NCI-H2196 treated with DMSO at 0.1 percent for 48 hours (cell line): ENCODE results near the gene GREB1.

Source experiments
- DNase-seq: peaks from one replicate; lab custom pipeline; 2025; ENCODE audit not compliant: unreplicated experiment; lab: John Stamatoyannopoulos, UW

The GREB1 gene

GRCh38 chr2:11509657-11510360 is 24.0 kb upstream of the GREB1 start:
- no peak for DNase-seq

DNA sequence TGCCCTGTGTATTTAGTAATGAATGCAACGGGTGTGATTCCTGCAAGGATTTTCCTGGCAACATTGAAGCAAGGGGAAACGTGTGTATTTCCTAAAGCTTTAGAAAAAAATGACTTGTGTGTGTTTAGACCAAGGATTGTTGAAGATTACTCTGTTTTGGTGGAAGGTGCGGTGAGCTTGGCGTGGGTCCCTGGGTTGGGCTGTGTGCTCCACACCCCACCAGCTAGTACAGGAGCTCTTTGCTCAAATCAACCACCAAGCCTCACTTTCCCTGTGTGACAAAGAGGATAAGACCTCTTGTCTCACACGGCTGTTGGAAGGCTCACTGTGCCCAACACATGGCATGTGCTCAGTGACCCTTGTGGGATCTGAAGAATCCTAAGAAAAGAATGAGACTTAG is 21.4 kb upstream of the GREB1 start:
- DNase-seq, result no peak

- no peak for DNase-seq
Measured at GRCh38 chr2:11513319-11513718, 20.5 kb upstream of the GREB1 start.

DNA sequence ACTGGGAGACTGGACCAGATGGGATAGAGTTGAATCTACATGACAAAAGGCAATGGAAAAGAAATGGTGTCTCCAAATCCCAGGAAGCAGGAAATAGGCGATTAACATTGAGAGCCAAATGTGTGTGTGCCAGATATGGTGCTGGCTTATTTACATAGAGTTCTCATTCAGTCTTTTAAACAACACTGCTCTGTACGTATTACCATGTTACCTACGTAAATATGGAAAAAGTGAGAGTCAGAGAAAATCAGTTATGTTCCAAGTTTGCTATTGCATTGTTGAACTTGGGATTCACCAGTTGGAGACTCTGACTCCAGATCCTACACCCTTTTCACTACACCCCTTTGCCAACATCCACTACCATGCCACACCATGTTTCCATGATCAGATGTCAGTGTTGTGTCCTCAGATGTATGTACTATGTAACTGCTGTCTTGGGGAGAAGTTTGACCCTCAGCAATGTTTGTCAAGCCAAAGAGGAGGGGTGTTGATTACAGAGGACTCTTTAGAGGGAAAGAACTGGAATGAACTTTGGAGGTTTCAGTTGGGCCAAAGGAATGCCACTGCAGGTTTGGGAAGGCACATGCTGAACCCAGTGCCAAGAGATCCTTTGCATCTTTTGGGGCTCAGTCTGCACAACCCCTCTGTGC is 19.6 kb upstream of the GREB1 start:
- no peak for DNase-seq

DNA sequence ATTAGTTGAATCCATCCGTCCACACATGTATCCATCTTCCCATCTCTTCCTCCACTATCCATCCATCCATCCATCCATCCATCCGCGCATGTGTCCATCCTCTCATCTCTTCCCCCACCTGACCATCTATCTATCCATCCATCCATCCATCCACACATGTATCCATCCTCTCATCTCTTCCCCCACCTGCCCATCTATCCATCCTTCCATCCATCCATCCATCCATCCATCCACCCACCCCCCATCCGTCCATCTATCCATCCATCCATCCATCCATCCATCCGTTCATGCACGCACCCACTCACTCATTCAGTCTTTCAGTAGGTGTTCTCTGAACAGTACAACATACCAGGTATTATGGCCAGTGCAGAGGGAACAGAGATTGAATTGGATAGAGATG is 18.9 kb upstream of the GREB1 start:
- no peak for DNase-seq

DNA sequence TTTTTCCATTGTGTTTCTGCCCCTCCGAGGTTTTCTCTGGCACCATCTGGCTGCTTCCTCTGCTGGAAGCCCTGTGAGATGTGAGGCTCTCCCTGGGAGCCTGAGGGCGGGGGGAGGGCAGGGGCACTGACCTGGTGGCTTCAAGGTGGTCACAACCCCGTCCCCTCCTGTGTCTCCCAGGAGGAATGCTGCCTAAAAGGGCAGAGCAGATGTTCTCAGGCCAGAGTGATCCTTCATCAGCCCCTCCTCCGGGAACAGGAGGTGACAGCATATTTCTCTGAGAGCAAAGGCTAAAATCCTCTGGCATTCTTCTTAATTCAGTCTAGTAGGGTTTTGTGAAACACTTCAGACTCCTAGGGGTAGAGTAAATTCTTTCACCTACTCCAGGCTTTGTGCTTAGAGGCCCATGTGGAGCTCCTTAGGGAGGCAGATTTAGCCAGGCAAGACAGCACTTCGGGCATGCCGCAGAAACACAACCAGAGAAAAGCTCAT is 18.3 kb upstream of the GREB1 start:
- no peak for DNase-seq

GRCh38 chr2:11516984-11517648 is 16.7 kb upstream of the GREB1 start:
- DNase-seq, result no peak

DNA sequence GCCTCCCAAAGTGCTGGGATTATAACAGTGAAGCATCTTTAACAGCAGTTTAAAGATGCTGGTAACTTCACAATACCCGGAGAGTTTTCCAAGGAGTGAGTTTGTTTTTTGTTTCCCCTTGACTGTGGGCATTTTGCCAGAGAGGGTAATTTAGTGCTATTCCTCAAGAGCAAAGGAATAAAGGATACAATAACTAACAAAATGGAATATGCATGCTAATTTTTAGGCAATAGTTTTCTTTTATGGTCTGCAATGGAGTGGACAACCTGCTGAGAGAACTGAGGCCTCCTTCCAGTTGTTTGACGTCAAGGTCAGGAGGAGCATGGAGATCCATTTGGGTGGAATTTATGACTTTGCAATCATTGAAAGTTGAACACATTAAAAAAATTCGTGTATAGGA is 15.9 kb upstream of the GREB1 start:
- no peak for DNase-seq

- DNase-seq, result no peak
Measured at GRCh38 chr2:11520092-11520693, 13.7 kb upstream of the GREB1 start.

- no peak for DNase-seq
Measured at GRCh38 chr2:11521775-11522174, 12.1 kb upstream of the GREB1 start.

- DNase-seq, result no peak
Measured at GRCh38 chr2:11524470-11524869, 9.4 kb upstream of the GREB1 start.

DNA sequence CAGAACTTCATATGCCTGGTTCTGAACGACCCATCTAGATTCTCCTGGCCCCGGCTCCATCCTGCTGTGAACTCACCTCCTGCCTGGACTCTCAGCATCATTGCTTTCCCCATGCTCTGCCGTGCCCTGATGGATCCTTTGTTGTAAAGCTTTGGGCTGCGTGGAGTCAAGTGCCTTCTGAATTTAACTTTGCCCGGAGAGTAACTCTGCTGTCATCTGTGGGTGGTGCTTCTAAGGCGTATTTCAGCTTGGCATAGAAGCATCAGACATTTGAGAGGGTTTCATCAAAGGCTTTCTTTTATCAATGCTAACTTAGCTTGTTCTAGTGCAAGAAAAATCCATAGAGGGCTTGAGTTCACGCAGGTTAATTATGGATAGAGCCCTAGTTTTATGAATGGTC is 8.1 kb upstream of the GREB1 start:
- DNase-seq, result no peak

- DNase-seq, result no peak
Measured at GRCh38 chr2:11527001-11527400, 6.8 kb upstream of the GREB1 start.

GRCh38 chr2:11528228-11528627 is 5.6 kb upstream of the GREB1 start:
- no peak for DNase-seq

GRCh38 chr2:11530864-11531465 is 2.9 kb upstream of the GREB1 start:
- DNase-seq, result no peak

- no peak for DNase-seq
Measured at GRCh38 chr2:11532416-11533055, 1.3 kb upstream of the GREB1 start.

DNA sequence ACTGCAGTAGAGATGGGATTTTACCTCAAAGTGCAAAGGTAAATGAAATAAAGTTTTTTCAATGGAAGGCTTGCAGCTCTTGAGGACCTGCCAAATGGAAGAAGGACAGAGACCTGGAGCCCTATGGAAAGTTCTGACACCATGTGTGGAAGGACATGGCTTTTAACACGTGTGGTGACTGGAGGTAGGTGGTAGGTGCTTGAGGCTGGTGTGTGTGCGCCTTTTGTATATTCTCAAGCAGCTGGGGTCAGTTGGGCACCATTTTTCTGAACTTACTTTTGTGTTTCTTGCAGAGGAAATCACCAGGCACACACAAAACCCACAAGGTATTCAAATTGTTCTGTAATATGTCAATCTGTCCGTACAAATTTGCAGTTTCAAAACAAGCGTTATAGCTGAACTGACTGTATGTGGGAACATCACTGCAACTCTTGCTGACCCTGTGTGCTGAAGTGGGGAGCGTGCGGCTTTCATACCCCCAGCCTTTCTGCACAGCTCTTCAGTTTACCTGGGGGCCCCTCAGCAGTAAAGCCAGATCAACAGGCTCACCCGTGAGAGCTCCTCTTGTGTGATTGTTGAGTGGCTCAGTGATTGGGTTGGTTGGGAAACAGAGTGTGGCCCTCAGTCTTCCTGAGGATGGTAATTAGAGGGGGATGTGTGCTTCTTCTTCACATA is 363 bp downstream of the GREB1 start:
- DNase-seq, result no peak

DNA sequence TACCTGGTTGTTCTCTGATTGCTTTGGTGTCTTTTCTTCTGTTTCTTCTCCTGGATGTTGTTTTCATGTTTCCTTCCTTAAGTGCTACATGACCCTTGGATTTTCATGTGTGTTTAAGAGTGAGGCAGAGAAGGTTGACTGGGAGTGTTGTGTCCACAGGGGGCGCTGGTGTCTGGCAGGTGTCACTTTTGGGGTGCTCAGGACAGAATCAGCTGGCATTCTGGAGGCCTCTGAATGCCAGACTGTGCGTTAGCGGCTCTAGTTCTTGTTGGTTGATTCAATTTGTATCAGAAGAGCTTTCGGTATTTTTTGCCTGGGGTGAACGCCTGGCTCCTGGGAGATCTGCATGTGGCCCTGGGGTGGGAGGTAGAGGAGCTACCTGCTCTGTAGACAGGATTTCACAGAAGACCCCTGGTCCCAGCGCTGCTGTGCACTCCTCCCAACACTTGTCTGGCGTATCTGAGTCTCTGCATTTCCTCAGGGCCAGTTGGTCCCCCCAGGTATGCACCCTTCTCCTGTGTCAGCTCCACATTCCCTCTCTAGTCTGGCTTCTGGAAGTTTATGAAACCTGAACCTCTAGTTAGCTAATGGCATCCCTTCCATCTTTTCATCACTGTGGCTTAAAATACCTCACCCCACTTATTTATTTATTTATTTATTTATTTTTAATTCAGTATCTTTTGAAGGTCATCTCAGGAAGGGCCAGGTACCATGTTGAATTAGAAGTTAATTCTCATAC is 1.1 kb downstream of the GREB1 start:
- DNase-seq, result no peak

- no peak for DNase-seq
Measured at GRCh38 chr2:11535899-11536344, 2.1 kb downstream of the GREB1 start.

DNA sequence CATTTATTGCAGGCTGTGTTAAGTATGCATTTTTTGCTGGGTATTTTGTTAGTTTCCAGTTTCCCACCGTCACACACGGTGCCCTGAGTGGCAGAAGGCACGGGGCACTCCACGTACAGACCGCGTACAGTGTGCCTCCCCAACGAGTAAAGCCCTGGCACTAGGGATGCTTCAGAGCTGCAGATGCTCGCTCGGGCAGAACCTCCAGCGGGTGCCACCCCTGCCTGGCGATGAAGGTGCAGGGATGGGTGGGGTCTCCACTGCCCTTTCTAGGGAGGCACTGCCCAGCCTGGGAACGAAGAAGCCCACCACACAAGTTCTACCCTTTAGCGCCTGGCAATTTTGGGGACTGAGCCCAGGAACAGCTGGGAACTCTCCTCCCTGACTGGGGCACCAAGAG is 4.1 kb downstream of the GREB1 start:
- no peak for DNase-seq
